Activated CD4-positive, alpha-beta memory T cell treated with anti-CD3 and anti-CD28 coated beads for 36 hours (primary cell): Measurements from ENCODE around the gene NUDCD3. TPM values are rescaled to one million over a fixed set of nuclear protein-coding genes. Genes with fewer than 3 reads are reported as not detected.

Experiments used
- CTCF ChIA-PET: fragments of 350-600 bp; sonication (Branson Sonifier 250); formaldehyde crosslinking; loops from one replicate; lab custom pipeline; 2021; ENCODE audit warnings: antibody characterized with exemption, inconsistent platforms; lab: Charles Lee
- POLR2A ChIA-PET: fragments of 350-600 bp; sonication (Branson Sonifier 250); formaldehyde crosslinking; loops from one replicate; lab custom pipeline; 2021; ENCODE audit warnings: antibody characterized with exemption; lab: Charles Lee
- DNase-seq: peaks from one replicate; pipeline ENCODE4 v3.0.0-alpha.2; 2020
- H3K27ac Mint-ChIP-seq: one replicate; pipeline ENCODE4 v1.8.0; 2021; ENCODE audit warnings: mixed read lengths
- H3K27me3 Mint-ChIP-seq: one replicate; pipeline ENCODE4 v1.8.0; 2021; ENCODE audit warnings: mixed read lengths
- H3K36me3 Mint-ChIP-seq: one replicate; pipeline ENCODE4 v1.8.0; 2021; ENCODE audit warnings: mixed read lengths
- H3K4me1 Mint-ChIP-seq: one replicate; pipeline ENCODE4 v1.8.0; 2021; ENCODE audit warnings: low read depth, mixed read lengths
- H3K4me3 Mint-ChIP-seq: one replicate; pipeline ENCODE4 v1.8.0; 2021; ENCODE audit warnings: mild to moderate bottlenecking, mixed read lengths
- H3K9me3 Mint-ChIP-seq: one replicate; pipeline ENCODE4 v1.8.0; 2021; ENCODE audit warnings: mixed read lengths
- intact Hi-C: fragments of 100-400 bp; cut with micrococcal nuclease; formaldehyde crosslinking; loops from one replicate; pipeline ENCODE4 v1.15.1; 2023
- total RNA-seq, 2 experiments: library from RNA; stranded (reverse); gene quantifications; one replicate each; pipeline ENCODE4 v1.2.3, GENCODE V29; 2021

The NUDCD3 gene
- total RNA-seq, 2 experiments from 2014 or later: 88.9 to 92.4 TPM

DNA sequence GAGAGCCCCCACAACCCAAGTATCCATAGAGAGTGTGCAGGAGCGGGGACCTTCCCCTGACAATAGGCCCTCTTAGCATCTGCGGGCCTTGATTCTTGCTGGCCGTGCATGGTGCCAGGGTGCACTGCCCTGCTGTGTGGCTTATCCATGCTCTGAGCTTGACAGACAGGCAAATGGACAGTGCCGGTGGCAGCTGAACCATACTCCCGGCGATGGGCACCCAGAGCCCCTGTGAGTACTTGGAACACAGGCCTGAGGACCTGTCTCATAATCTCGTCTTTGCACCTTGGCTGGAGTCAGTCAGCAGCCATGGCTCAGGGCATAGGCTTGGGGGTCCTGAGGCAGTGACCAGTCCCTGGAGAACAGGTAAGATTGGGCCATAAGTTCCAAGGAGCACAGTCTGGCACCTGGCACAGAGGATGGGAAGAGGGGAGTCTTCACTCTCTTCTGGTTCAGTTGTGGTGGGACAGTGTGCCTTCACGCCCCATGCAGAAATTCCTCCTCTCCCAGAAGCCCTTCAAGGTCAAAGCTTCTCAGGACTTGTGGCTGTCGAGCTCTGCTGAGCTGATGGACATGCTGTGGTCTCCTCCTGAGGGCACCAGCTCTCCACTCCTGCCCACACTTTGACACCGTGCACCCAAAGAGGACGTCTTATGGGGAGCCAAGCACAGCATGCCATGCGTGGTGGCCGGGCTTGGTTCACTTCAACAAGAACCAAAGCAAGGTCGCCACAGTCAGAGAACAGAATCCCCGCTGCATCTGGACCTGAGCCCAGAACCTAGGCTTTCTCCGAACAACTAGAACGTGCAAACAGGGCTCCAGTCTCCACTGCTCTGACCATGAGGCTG is 105.6 kb downstream of the NUDCD3 start:
- no peak for DNase-seq
- no peaks in the 10 kb centered on the region for H3K9me3 Mint-ChIP-seq
- H3K4me3 Mint-ChIP-seq: no peak overlapping the region
- peaks cover 2% of the 10 kb centered on the region for H3K36me3 Mint-ChIP-seq
- no peaks in the 10 kb centered on the region for H3K4me1 Mint-ChIP-seq
- CTCF ChIA-PET: no interaction called here
- intact Hi-C loops: no loop called here
- H3K27me3 Mint-ChIP-seq: no peaks in the 10 kb centered on the region
- POLR2A ChIA-PET: no interaction called here
- no peak overlapping the region for H3K27ac Mint-ChIP-seq

DNA sequence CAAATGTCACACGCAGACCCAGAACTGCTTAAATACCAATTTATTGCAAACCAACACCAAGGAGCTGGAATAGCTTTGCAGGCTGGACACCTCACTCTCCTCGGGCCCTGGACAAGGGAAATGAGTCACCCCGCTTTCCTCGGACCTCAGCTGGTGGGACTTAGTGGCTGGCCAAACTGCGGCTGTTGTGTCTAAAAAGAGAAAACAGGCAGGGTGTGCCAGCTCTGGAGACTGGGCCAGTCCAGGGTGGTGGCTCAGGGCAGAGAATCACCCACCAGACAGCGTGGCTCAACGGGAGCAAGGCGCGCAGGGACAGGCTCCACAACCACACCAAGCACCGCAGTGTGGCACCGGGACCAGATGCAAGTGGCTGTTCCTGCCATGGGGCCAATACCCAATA is 106.9 kb downstream of the NUDCD3 start:
- H3K9me3 Mint-ChIP-seq: no peaks in the 10 kb centered on the region
- H3K4me1 Mint-ChIP-seq: no peaks in the 10 kb centered on the region
- intact Hi-C loops: no loop called here
- CTCF ChIA-PET: interaction anchor here (1.4 kb wide), 1 partner anchor 182 kb away, joined by 3 read pairs; no protein-coding TSS in a partner anchor
- DNase-seq: no peak
- H3K36me3 Mint-ChIP-seq: peaks cover 2% of the 10 kb centered on the region
- POLR2A ChIA-PET: no interaction called here
- no peaks in the 10 kb centered on the region for H3K27me3 Mint-ChIP-seq
- no peak overlapping the region for H3K4me3 Mint-ChIP-seq
- no peak overlapping the region for H3K27ac Mint-ChIP-seq

DNA sequence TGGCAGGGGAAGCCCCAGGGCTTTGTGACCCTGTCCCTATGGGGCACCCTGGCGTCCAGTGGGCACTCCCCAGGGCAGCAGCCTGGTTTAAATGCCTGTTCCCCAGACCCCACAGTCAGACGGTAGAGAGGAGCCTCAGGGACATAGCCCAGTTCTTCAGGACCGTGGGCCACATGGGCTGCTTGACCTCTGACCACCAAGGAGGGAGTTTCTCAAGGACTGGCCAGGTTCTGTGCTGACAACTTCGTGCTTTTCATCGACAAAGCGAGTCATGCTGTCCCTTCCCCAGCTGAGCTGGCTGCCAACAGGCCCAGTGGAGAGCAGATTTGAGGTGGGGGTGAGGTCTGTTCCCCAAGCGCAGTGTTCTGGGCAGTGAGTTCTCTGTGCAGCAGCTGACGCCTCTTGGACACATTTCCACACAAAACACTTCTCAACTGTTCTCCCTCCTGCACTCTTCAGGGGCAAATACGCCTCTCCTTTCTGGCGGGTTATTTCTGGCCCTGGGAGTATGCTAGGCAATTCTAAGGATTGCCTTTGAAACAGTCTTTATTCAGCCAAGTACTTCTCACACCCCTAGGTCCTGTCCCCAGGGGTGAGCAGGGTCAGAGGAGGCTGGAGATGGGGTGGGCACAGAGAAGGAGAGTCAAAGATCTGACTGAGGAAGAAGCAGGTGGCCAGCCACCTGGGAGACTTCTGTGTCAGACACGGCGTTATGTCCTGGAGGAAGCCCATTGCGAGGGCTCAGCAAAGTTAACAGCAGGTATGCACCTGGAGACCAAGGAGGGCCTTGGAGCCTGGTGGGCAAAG is 107.8 kb downstream of the NUDCD3 start:
- CTCF ChIA-PET: interaction anchor here (1.4 kb wide), 1 partner anchor 183 kb away, joined by 3 read pairs; no protein-coding TSS in a partner anchor
- intact Hi-C loops: no loop called here
- Mint-ChIP-seq H3K36me3 (peaks cover 2% of the 10 kb centered on the region), H3K4me1 (no peaks in the 10 kb centered on the region), H3K27ac (no peak overlapping the region), H3K4me3 (no peak overlapping the region), H3K27me3 (no peaks in the 10 kb centered on the region), H3K9me3 (no peaks in the 10 kb centered on the region)
- no peak for DNase-seq
- POLR2A ChIA-PET: no interaction called here

DNA sequence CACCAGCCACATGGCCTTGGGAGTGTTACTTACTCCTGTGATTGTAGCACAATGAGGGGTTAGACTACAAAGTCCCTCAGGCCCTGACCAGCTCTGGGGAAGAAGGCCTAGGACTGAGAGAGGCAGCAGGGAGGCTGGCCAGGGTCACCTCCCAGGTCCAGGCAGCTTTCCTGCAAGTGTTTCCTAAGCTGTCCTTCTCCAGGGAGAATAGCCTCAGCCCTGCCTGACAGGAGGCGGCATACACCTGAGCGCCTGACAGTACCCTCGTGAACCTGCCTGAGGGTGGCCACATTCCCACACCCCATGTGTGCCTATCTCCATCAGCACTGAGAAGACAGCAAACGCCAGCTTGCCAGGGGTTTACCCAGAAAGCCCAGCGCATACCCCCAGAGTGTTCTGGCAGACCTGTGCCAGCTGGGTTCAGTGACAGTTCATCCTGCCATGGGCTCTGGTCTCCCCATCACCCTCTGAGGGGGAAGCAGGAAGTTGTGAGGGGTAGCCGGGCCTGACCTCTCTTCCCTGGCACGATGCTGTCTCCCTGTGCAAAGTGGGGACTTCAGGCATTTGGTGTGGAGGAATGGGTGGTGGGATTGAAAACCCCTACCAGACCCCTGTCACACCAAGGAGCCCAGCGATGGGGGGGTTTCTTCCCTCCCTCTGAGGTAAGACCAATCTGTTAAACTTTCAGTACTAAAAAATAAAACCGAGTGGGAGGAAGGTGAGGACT is 108.8 kb downstream of the NUDCD3 start:
- Mint-ChIP-seq H3K27ac (no peak overlapping the region), H3K36me3 (peaks cover 2% of the 10 kb centered on the region), H3K4me3 (no peak overlapping the region), H3K9me3 (no peaks in the 10 kb centered on the region), H3K27me3 (no peaks in the 10 kb centered on the region), H3K4me1 (no peaks in the 10 kb centered on the region)
- no peak for DNase-seq
- ChIA-PET POLR2A (no interaction called here), CTCF (no interaction called here)
- intact Hi-C loops: no loop called here

DNA sequence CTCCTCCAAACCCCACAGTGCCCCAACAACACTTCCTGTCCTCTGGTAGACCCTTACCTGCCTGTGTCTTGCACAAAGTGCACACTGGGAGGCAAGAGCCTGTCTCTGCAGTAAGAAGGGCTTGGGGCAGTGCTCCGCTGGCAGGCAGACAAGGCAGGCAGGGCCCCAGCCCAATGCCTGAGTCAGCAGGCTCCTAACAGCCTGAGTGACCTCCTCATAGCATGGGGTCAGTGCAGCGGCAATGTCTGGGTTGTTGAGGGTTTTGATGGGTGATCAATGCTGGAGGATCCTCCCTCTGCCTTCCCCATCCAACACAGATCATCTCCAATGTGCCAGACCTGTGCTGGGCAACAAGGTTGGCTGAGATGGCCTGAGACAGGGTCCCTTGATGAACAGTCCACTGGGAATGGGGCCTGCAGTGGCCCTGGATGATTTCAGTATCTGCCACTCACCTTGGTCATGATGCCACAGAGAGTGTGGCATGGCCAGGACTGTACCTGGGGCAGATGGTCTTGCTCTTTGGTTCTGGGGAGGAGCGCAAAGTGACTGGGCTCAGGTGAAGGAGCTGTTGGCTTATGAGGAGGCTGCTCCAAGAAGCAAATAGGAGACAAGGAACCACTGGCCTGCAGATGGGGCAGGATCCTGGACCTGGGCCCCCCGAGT is 109.5 kb downstream of the NUDCD3 start:
- intact Hi-C loops: no loop called here
- no peak for DNase-seq
- Mint-ChIP-seq H3K27me3 (no peaks in the 10 kb centered on the region), H3K36me3 (no peaks in the 10 kb centered on the region), H3K27ac (no peak overlapping the region), H3K4me3 (no peak overlapping the region), H3K9me3 (no peaks in the 10 kb centered on the region), H3K4me1 (no peaks in the 10 kb centered on the region)
- ChIA-PET CTCF (no interaction called here), POLR2A (no interaction called here)

DNA sequence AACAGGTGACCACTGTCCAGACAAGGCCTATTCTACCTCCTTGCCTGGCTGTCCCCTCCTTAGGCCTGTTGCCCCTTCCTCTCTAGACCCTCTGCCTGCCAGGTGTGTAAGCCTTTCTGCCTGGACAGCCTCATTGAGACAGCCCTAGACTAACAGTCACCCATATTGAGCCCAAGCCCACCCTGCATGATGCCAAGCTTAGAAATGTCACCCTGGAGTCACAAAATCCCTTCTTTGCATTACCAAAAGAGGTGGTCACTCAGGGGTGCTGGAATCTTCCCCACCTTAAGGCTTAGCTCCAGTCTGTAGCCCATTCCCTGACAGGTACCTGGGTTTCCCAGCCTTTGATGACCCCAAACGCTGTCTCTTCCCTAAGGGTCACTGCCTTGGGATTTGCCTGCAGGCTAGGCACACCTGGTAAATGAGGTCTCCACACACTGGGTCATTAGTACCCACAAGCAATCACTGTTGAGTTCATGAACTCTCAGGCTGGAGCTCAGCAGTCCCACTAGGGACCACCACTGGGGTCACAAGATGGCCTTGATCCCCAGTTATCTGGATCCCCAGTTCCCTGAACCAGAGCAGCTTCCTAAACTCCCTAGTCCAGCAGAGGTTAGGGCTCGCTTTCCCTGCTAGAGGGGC is 110.1 kb downstream of the NUDCD3 start:
- intact Hi-C loops: no loop called here
- Mint-ChIP-seq H3K9me3 (no peaks in the 10 kb centered on the region), H3K4me3 (no peak overlapping the region), H3K36me3 (no peaks in the 10 kb centered on the region), H3K4me1 (no peaks in the 10 kb centered on the region), H3K27me3 (no peaks in the 10 kb centered on the region), H3K27ac (no peak overlapping the region)
- no peak for DNase-seq
- ChIA-PET CTCF (interaction anchor here (0.7 kb wide), 1 partner anchor 140 kb away, joined by 3 read pairs; no protein-coding TSS in a partner anchor), POLR2A (no interaction called here)

DNA sequence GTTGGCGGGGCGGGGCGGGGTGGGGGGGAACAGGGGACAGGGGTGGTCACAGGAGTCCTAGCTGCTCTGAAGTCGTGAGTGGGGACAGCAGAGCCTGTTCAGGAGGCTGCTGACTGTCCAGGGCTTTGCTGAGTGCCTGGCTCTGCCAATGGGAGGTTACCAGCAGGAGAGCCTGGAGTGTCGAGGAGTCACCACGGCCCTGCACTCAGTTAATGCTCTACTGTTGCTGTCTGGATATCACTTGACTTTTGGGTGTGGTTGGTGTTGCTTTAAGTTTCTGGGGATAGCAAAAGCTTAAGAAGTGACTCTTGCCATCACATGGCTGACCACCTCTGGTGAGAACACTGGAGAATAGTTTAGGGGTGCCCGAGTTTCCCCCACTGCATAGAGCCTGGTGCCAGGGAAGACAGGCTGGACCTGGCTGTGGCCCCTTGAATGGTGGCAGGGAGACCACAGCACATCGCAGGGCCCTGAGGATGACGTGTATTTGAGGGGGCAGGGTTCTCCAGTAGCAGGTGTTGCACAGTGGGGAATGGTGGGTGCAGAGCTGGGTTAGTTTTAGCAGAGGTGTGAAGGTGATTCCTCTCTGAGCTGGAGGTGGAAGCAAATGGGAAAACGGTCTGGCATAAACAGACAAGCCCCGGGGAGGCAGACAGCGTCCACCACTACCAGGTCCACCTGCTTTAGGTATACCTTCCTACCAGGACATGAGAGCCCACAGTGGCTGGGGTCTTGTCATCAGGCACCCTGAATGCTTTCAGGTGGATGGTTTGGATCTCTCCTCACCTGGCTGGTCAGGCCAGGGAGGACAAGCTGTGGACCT is 110.9 kb downstream of the NUDCD3 start:
- intact Hi-C loops: no loop called here
- ChIA-PET POLR2A (no interaction called here), CTCF (interaction anchor here (0.7 kb wide), 1 partner anchor 139 kb away, joined by 3 read pairs; no protein-coding TSS in a partner anchor)
- H3K36me3 Mint-ChIP-seq: no peaks in the 10 kb centered on the region
- H3K4me1 Mint-ChIP-seq: no peaks in the 10 kb centered on the region
- H3K9me3 Mint-ChIP-seq: no peaks in the 10 kb centered on the region
- DNase-seq: no peak
- no peaks in the 10 kb centered on the region for H3K27me3 Mint-ChIP-seq
- no peak overlapping the region for H3K27ac Mint-ChIP-seq
- no peak overlapping the region for H3K4me3 Mint-ChIP-seq

DNA sequence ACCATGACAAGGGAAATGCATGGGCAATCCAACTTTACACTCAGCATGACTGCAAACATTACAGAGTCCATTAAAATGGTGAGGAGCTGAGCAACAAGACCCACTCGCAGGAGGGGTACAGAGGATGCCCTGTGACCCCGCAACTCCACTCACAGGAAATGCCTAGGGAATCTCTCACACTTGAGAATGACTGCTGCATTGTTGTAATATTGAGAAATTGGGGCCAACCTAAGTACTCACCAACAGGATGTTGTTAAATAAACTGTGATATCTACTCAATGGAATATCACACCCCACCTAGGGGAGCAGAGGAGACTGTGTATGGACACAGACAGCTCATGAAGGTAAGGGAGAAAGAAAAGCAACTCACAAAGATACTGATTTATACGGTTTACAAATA is 111.7 kb downstream of the NUDCD3 start:
- POLR2A ChIA-PET: no interaction called here
- Mint-ChIP-seq H3K27me3 (no peaks in the 10 kb centered on the region), H3K4me3 (no peak overlapping the region), H3K36me3 (no peaks in the 10 kb centered on the region), H3K4me1 (no peaks in the 10 kb centered on the region), H3K27ac (no peak overlapping the region), H3K9me3 (no peaks in the 10 kb centered on the region)
- intact Hi-C loops: no loop called here
- CTCF ChIA-PET: no interaction called here
- no peak for DNase-seq

DNA sequence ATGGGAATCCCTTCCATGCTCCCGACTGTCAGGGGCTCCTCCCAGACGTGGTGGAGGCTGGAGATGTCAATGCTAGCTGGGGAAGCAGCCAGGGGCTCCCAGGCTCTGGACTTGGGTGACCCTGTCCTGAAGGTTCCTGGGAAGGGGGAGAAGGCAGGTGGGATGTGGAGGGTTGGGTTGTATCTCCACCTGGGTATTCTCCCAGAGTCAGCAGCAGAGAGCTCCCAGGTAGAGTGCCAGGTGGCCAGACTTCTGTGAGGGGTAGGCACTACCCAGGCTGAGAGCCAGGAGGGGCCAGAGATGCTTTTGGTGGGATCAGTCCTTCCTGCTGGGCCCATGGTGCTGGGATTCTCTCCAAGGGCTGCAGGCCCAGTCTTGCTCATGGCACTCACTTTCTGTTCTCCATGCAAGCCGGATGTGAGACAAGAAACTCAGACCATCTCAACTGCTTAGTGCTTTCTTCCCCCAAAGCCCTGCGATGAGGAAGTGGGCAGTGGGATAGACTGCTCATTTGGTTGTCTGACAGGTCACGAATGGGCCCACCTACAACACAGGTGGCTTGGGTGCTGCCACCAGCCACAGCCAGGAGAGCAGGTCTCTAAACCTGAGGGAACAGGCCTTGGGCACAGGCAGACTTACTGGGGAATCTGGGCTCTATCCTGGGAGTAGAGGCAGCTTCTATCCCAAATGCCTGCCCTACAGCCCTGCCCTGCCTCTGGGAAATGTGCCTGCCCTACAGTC is 112.6 kb downstream of the NUDCD3 start:
- DNase-seq: no peak
- H3K9me3 Mint-ChIP-seq: no peaks in the 10 kb centered on the region
- no peak overlapping the region for H3K27ac Mint-ChIP-seq
- no peak overlapping the region for H3K4me3 Mint-ChIP-seq
- intact Hi-C loops: no loop called here
- H3K4me1 Mint-ChIP-seq: no peaks in the 10 kb centered on the region
- ChIA-PET CTCF (no interaction called here), POLR2A (no interaction called here)
- H3K36me3 Mint-ChIP-seq: no peaks in the 10 kb centered on the region
- H3K27me3 Mint-ChIP-seq: no peaks in the 10 kb centered on the region

DNA sequence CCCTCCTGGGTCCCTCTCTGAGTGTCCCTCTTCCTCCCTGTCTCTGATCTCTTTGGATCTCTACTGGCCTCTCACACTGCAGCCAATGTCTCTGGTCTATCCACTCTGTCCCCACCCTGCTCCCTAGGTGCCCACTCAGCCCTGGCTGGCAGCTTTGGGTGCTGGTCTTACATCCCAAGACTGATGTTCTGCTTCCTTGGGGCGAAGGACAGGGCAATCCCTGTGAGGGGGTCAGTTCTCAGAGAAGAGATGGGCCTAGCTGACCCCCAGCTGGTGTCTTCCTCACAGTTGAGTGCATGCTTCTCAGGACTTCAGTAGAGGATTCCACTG is 113.4 kb downstream of the NUDCD3 start:
- no peak for DNase-seq
- ChIA-PET CTCF (no interaction called here), POLR2A (no interaction called here)
- H3K27me3 Mint-ChIP-seq: no peaks in the 10 kb centered on the region
- no peak overlapping the region for H3K4me3 Mint-ChIP-seq
- no peaks in the 10 kb centered on the region for H3K4me1 Mint-ChIP-seq
- no peak overlapping the region for H3K27ac Mint-ChIP-seq
- no peaks in the 10 kb centered on the region for H3K9me3 Mint-ChIP-seq
- intact Hi-C loops: no loop called here
- no peaks in the 10 kb centered on the region for H3K36me3 Mint-ChIP-seq
